Measurements from ENCODE around the gene TMEM181.

TMEM181 gene

GRCh38 chr6:158591134-158591809 is 31.4 kb downstream of the TMEM181 start:
- DNase-seq (ENCODE audit: low spot score): no peak
- no peak for TF ChIP-seq CTCF (IDR thresholded peaks at IDR 0.05; ENCODE audit: extremely low read depth, missing control alignments)

GRCh38 chr6:158591810-158592209 is 31.9 kb downstream of the TMEM181 start:
- DNase-seq (ENCODE audit: low spot score): no peak
- TF ChIP-seq CTCF (IDR thresholded peaks at IDR 0.05; ENCODE audit: extremely low read depth, missing control alignments): no peak

GRCh38 chr6:158593670-158594069 is 33.8 kb downstream of the TMEM181 start:
- no peak for TF ChIP-seq CTCF (IDR thresholded peaks at IDR 0.05; ENCODE audit: extremely low read depth, missing control alignments)
- DNase-seq (ENCODE audit: low spot score): no peak

GRCh38 chr6:158595223-158595622 is 35.3 kb downstream of the TMEM181 start:
- no peak for TF ChIP-seq CTCF (IDR thresholded peaks at IDR 0.05; ENCODE audit: extremely low read depth, missing control alignments)
- DNase-seq (ENCODE audit: low spot score): no peak

- TF ChIP-seq CTCF (IDR thresholded peaks at IDR 0.05; ENCODE audit: extremely low read depth, missing control alignments): no peak
- DNase-seq (ENCODE audit: low spot score): no peak
These were observed 37.0 kb downstream of the TMEM181 start for GRCh38 chr6:158596861-158597260.

GRCh38 chr6:158597565-158597964 is 37.7 kb downstream of the TMEM181 start:
- DNase-seq (ENCODE audit: low spot score): no peak
- no peak for TF ChIP-seq CTCF (IDR thresholded peaks at IDR 0.05; ENCODE audit: extremely low read depth, missing control alignments)

- no peak for DNase-seq (ENCODE audit: low spot score)
- no peak for TF ChIP-seq CTCF (IDR thresholded peaks at IDR 0.05; ENCODE audit: extremely low read depth, missing control alignments)
These were observed 39.7 kb downstream of the TMEM181 start for GRCh38 chr6:158599635-158600034.

All from GM20000 (cell line).